Neural progenitor cell (in vitro differentiated cells): ENCODE measurements around the gene NTM. TPM values are rescaled to one million over a fixed set of nuclear protein-coding genes. Genes with fewer than 3 reads are reported as not detected.

Experiments used
- DNase-seq: peaks from one replicate; pipeline ENCODE4 v3.0.0-alpha.2; 2016; ENCODE audit warnings: low spot score
- H2AFZ ChIP-seq: fragments of 200-600 bp; sonication (generic); replicated peaks from 2 replicates; pipeline ENCODE4 v1.6.1; 2016; ENCODE audit warnings: antibody characterized with exemption
- H3F3A ChIP-seq: fragments of 200-600 bp; sonication (generic); 2 replicates; pipeline ENCODE4 v1.6.1; 2016; ENCODE audit warnings: antibody characterized with exemption, low read depth
- H3K27ac ChIP-seq: fragments of 200-600 bp; sonication (generic); 2 replicates; pipeline ENCODE4 v1.5.1; 2016; ENCODE audit warnings: mild to moderate bottlenecking
- H3K27me3 ChIP-seq: fragments of 200-600 bp; sonication (generic); 2 replicates; pipeline ENCODE4 v1.6.1; 2016; ENCODE audit warnings: mild to moderate bottlenecking, moderate library complexity
- H3K36me3 ChIP-seq: fragments of 200-600 bp; sonication (generic); 2 replicates; pipeline ENCODE4 v1.5.1; 2016
- H3K4me1 ChIP-seq: fragments of 200-600 bp; sonication (generic); 2 replicates; pipeline ENCODE4 v1.6.1; 2016; ENCODE audit warnings: mixed run types
- H3K4me2 ChIP-seq: fragments of 200-600 bp; sonication (generic); 2 replicates; pipeline ENCODE4 v1.6.1; 2016
- H3K4me3 ChIP-seq: fragments of 200-600 bp; sonication (generic); 2 replicates; pipeline ENCODE4 v1.5.1; 2016
- H3K79me2 ChIP-seq: fragments of 200-600 bp; sonication (generic); 2 replicates; pipeline ENCODE4 v1.6.1; 2016; ENCODE audit warnings: low read depth
- H3K9ac ChIP-seq: fragments of 200-600 bp; sonication (generic); 2 replicates; pipeline ENCODE4 v1.6.1; 2016
- H3K9me3 ChIP-seq: fragments of 200-600 bp; sonication (generic); 2 replicates; pipeline ENCODE4 v1.5.1; 2016; ENCODE audit warnings: low read depth
- H4K20me1 ChIP-seq: fragments of 200-600 bp; sonication (generic); 2 replicates; pipeline ENCODE4 v1.6.1; 2016; ENCODE audit warnings: low read depth
- H3K27ac Mint-ChIP-seq: 3 replicates; pipeline ENCODE4 v1.8.0; 2021; ENCODE audit warnings: mixed read lengths
- H3K27me3 Mint-ChIP-seq: 2 replicates; pipeline ENCODE4 v1.8.0; 2022; ENCODE audit warnings: low read depth, mild to moderate bottlenecking, inconsistent platforms, moderate library complexity, mixed read lengths; ENCODE audit not compliant: insufficient read depth
- H3K36me3 Mint-ChIP-seq: 3 replicates; pipeline ENCODE4 v1.8.0; 2021; ENCODE audit warnings: mixed read lengths
- H3K4me1 Mint-ChIP-seq: 3 replicates; pipeline ENCODE4 v1.8.0; 2021; ENCODE audit warnings: mixed read lengths
- H3K4me3 Mint-ChIP-seq: 3 replicates; pipeline ENCODE4 v1.8.0; 2021; ENCODE audit warnings: mild to moderate bottlenecking, moderate library complexity, mixed read lengths
- H3K9me3 Mint-ChIP-seq: 3 replicates; pipeline ENCODE4 v1.8.0; 2020; ENCODE audit warnings: mixed read lengths
- CTCF ChIP-seq: fragments of 200-600 bp; sonication (generic); IDR thresholded peaks from 2 replicates; pipeline ENCODE4 v1.5.1; 2017; ENCODE audit warnings: antibody characterized with exemption, mild to moderate bottlenecking
- EZH2 ChIP-seq: fragments of 200-600 bp; sonication (generic); IDR thresholded peaks from 2 replicates; pipeline ENCODE4 v1.6.1; 2017; ENCODE audit warnings: antibody characterized with exemption, mild to moderate bottlenecking, moderate library complexity
- EZH2phosphoT487 ChIP-seq: fragments of 200-600 bp; sonication (generic); IDR thresholded peaks from 2 replicates; pipeline ENCODE4 v1.6.1; 2017; ENCODE audit warnings: antibody characterized with exemption
- total RNA-seq: library from RNA; depleted of rRNA; stranded (reverse); fragments of >200 nt; gene quantifications from 2 replicates; pipeline ENCODE4 v1.2.3, GENCODE V29; 2015; ENCODE audit warnings: low replicate concordance

The NTM gene
- total RNA-seq, 1 donor from 2014 or later, result 4.3 TPM

GRCh38 chr11:131658414-131658813, 288.0 kb downstream of the NTM start:
- DNase-seq, result no peak
- H3K27ac ChIP-seq, result no peak overlapping the region
- no peak overlapping the region for H2AFZ ChIP-seq
- H3K27me3 ChIP-seq, result no peaks in the 10 kb centered on the region
- no peaks in the 10 kb centered on the region for H3K9me3 ChIP-seq
- no peak overlapping the region for H3K4me2 ChIP-seq
- Mint-ChIP-seq H3K9me3 (no peaks in the 10 kb centered on the region), H3K27ac (no peak overlapping the region), H3K36me3 (no peaks in the 10 kb centered on the region), H3K27me3 (peaks cover 11% of the 10 kb centered on the region), H3K4me3 (no peak overlapping the region), H3K4me1 (peaks cover 65% of the 10 kb centered on the region)
- TF ChIP-seq EZH2phosphoT487, result no peak
- no peak for TF ChIP-seq EZH2
- no peak for TF ChIP-seq CTCF
- H3K79me2 ChIP-seq, result no peaks in the 10 kb centered on the region
- no peaks in the 10 kb centered on the region for H4K20me1 ChIP-seq
- no peak overlapping the region for H3K9ac ChIP-seq
- H3K4me1 ChIP-seq, result peaks cover 54% of the 10 kb centered on the region
- H3K4me3 ChIP-seq, result no peak overlapping the region
- H3K36me3 ChIP-seq, result no peaks in the 10 kb centered on the region
- H3F3A ChIP-seq, result peaks cover 3% of the 10 kb centered on the region

- Histone ChIP-seq H3K27ac (no peak overlapping the region), H3K9me3 (no peaks in the 10 kb centered on the region), H3K4me2 (no peak overlapping the region), H3K4me3 (no peak overlapping the region), H4K20me1 (no peaks in the 10 kb centered on the region), H3K4me1 (peaks cover 50% of the 10 kb centered on the region), H3K36me3 (no peaks in the 10 kb centered on the region), H2AFZ (no peak overlapping the region), H3K9ac (no peak overlapping the region), H3K27me3 (no peaks in the 10 kb centered on the region), H3K79me2 (no peaks in the 10 kb centered on the region), H3F3A (peaks cover 3% of the 10 kb centered on the region)
- DNase-seq, result no peak
- Mint-ChIP-seq H3K4me3 (no peak overlapping the region), H3K27me3 (peaks cover 11% of the 10 kb centered on the region), H3K27ac (no peak overlapping the region), H3K4me1 (peaks cover 61% of the 10 kb centered on the region), H3K36me3 (no peaks in the 10 kb centered on the region), H3K9me3 (no peaks in the 10 kb centered on the region)
- TF ChIP-seq EZH2 (no peak), EZH2phosphoT487 (no peak)
Observed at GRCh38 chr11:131658952-131659351, 288.5 kb downstream of the NTM start.

- H3K36me3 ChIP-seq, result no peaks in the 10 kb centered on the region
- no peaks in the 10 kb centered on the region for H4K20me1 ChIP-seq
- H3F3A ChIP-seq, result peaks cover 3% of the 10 kb centered on the region
- H3K79me2 ChIP-seq, result no peaks in the 10 kb centered on the region
- no peak overlapping the region for H3K27ac ChIP-seq
- H3K27me3 ChIP-seq, result no peaks in the 10 kb centered on the region
- Mint-ChIP-seq H3K27ac (peak overlapping the region; percentile 58), H3K9me3 (no peaks in the 10 kb centered on the region), H3K27me3 (peaks cover 14% of the 10 kb centered on the region), H3K4me3 (peak overlapping the region; percentile 53), H3K4me1 (peaks cover 60% of the 10 kb centered on the region), H3K36me3 (no peaks in the 10 kb centered on the region)
- H2AFZ ChIP-seq, result no peak overlapping the region
- H3K4me2 ChIP-seq, result no peak overlapping the region
- H3K9me3 ChIP-seq, result no peaks in the 10 kb centered on the region
- no peak overlapping the region for H3K9ac ChIP-seq
- DNase-seq, result no peak
- no peak for TF ChIP-seq EZH2
- TF ChIP-seq CTCF, result no peak
- no peak for TF ChIP-seq EZH2phosphoT487
- no peak overlapping the region for H3K4me3 ChIP-seq
- H3K4me1 ChIP-seq, result peaks cover 50% of the 10 kb centered on the region
Observed at GRCh38 chr11:131659931-131660330, 289.5 kb downstream of the NTM start.

- H2AFZ ChIP-seq, result no peak overlapping the region
- TF ChIP-seq EZH2phosphoT487, result no peak
- DNase-seq, result no peak
- H3F3A ChIP-seq, result peaks cover 3% of the 10 kb centered on the region
- Mint-ChIP-seq H3K27me3 (peaks cover 12% of the 10 kb centered on the region), H3K36me3 (no peaks in the 10 kb centered on the region), H3K9me3 (no peaks in the 10 kb centered on the region), H3K27ac (no peak overlapping the region), H3K4me3 (no peak overlapping the region), H3K4me1 (peaks cover 53% of the 10 kb centered on the region)
- no peaks in the 10 kb centered on the region for H3K79me2 ChIP-seq
- H3K9ac ChIP-seq, result no peak overlapping the region
- peaks cover 50% of the 10 kb centered on the region for H3K4me1 ChIP-seq
- no peaks in the 10 kb centered on the region for H4K20me1 ChIP-seq
- H3K4me2 ChIP-seq, result no peak overlapping the region
- H3K27me3 ChIP-seq, result no peaks in the 10 kb centered on the region
- no peaks in the 10 kb centered on the region for H3K36me3 ChIP-seq
- no peaks in the 10 kb centered on the region for H3K9me3 ChIP-seq
- no peak overlapping the region for H3K27ac ChIP-seq
- no peak overlapping the region for H3K4me3 ChIP-seq
Observed at GRCh38 chr11:131661132-131661531, 290.7 kb downstream of the NTM start.
